Smooth muscle cell (in vitro differentiated cells): ENCODE results near the gene ATP2B3. TPM values are rescaled to one million over a fixed set of nuclear protein-coding genes. Genes with fewer than 3 reads are reported as not detected.

Experiments
- DNase-seq: peaks from one replicate; lab custom pipeline; 2025; ENCODE audit not compliant: unreplicated experiment; lab: John Stamatoyannopoulos, UW
- H2AFZ ChIP-seq: fragments of 200-600 bp; sonication (generic); 2 replicates; pipeline ENCODE4 v1.6.0; 2016; ENCODE audit warnings: antibody characterized with exemption, low read depth, mild to moderate bottlenecking
- H3F3A ChIP-seq: fragments of 200-600 bp; sonication (generic); 2 replicates; pipeline ENCODE4 v1.6.0; 2017; ENCODE audit warnings: antibody characterized with exemption, low read depth
- H3K27ac ChIP-seq: fragments of 200-600 bp; sonication (generic); 2 replicates; pipeline ENCODE4 v1.5.1; 2016; ENCODE audit warnings: low read depth, mild to moderate bottlenecking
- H3K27me3 ChIP-seq: fragments of 200-600 bp; sonication (generic); 2 replicates; pipeline ENCODE4 v1.6.1; 2016; ENCODE audit warnings: low read depth, mild to moderate bottlenecking
- H3K36me3 ChIP-seq: fragments of 200-600 bp; sonication (generic); 2 replicates; pipeline ENCODE4 v1.5.1; 2016; ENCODE audit warnings: low read depth
- H3K4me1 ChIP-seq: fragments of 200-600 bp; sonication (generic); 2 replicates; pipeline ENCODE4 v1.5.1; 2016; ENCODE audit warnings: low read depth
- H3K4me2 ChIP-seq: fragments of 200-600 bp; sonication (generic); 2 replicates; pipeline ENCODE4 v1.6.0; 2016; ENCODE audit warnings: mild to moderate bottlenecking
- H3K4me3 ChIP-seq: fragments of 200-600 bp; sonication (generic); 2 replicates; pipeline ENCODE4 v1.5.1; 2016; ENCODE audit warnings: mild to moderate bottlenecking
- H3K79me2 ChIP-seq: fragments of 200-600 bp; sonication (generic); 2 replicates; pipeline ENCODE4 v1.6.0; 2016; ENCODE audit warnings: low read depth, mild to moderate bottlenecking
- H3K9ac ChIP-seq: fragments of 200-600 bp; sonication (generic); 2 replicates; pipeline ENCODE4 v1.6.0; 2016; ENCODE audit warnings: low read depth
- H3K9me3 ChIP-seq: fragments of 200-600 bp; sonication (generic); replicated peaks from 2 replicates; pipeline ENCODE4 v1.5.1; 2016; ENCODE audit warnings: low read depth
- H4K20me1 ChIP-seq: fragments of 200-600 bp; sonication (generic); 2 replicates; pipeline ENCODE4 v1.6.0; 2016; ENCODE audit warnings: low read depth
- CTCF ChIP-seq: fragments of 200-600 bp; sonication (generic); IDR thresholded peaks from 2 replicates; pipeline ENCODE4 v1.5.1; 2017; ENCODE audit warnings: borderline replicate concordance, mild to moderate bottlenecking, antibody characterized with exemption; ENCODE audit not compliant: insufficient read depth, poor library complexity, severe bottlenecking
- WGBS: methylation state at CpG from one replicate; pipeline ENCODE4 v1.1.7; 2016; ENCODE audit warnings: low lambda C conversion rate; 5-methylcytosine and 5-hydroxymethylcytosine counted together
- polyA plus RNA-seq: library from polyadenylated mRNA; unstranded; fragments of >200 nt; fragmentation: Nextera tagmentation; extraction: Ambion mirVana; gene quantifications from 2 replicates; pipeline ENCODE4 v1.2.1, GENCODE V29; 2016
- total RNA-seq: library from RNA; depleted of rRNA; stranded (reverse); fragments of >200 nt; gene quantifications from 2 replicates; pipeline ENCODE4 v1.2.3, GENCODE V29; 2014

ATP2B3 gene
- total and polyA plus RNA-seq, 2 experiments from 2014 or later = 0.05 to 0.22 TPM

- Histone ChIP-seq H3K4me3 (no peak overlapping the region), H2AFZ (no peak overlapping the region), H3K79me2 (no peaks in the 10 kb centered on the region), H3K9ac (no peak overlapping the region), H4K20me1 (no peaks in the 10 kb centered on the region), H3K4me1 (no peaks in the 10 kb centered on the region), H3K4me2 (no peak overlapping the region), H3F3A (no peaks in the 10 kb centered on the region), H3K27me3 (peaks cover 12% of the 10 kb centered on the region), H3K27ac (no peak overlapping the region), H3K36me3 (no peaks in the 10 kb centered on the region), H3K9me3 (no peaks in the 10 kb centered on the region)
- 43% methylated on average over 37 of the region's 70 CpGs for WGBS
- no peak for TF ChIP-seq CTCF
- no peak for DNase-seq
Measured at GRCh38 chrX:153517946-153518834, 748 bp downstream of the ATP2B3 start.

GRCh38 chrX:153519569-153520286, 2.3 kb downstream of the ATP2B3 start:
- no peak overlapping the region for H3K9ac ChIP-seq
- no peaks in the 10 kb centered on the region for H3K9me3 ChIP-seq
- no peak overlapping the region for H3K4me2 ChIP-seq
- no peaks in the 10 kb centered on the region for H4K20me1 ChIP-seq
- H3K36me3 ChIP-seq = no peaks in the 10 kb centered on the region
- peaks cover 12% of the 10 kb centered on the region for H3K27me3 ChIP-seq
- no peak for TF ChIP-seq CTCF
- H3K27ac ChIP-seq = no peak overlapping the region
- H3F3A ChIP-seq = no peaks in the 10 kb centered on the region
- H3K4me3 ChIP-seq = no peak overlapping the region
- no peak overlapping the region for H2AFZ ChIP-seq
- no peak for DNase-seq
- H3K79me2 ChIP-seq = no peaks in the 10 kb centered on the region
- 80% methylated on average over 17 of the region's 21 CpGs for WGBS
- no peaks in the 10 kb centered on the region for H3K4me1 ChIP-seq

- no peaks in the 10 kb centered on the region for H4K20me1 ChIP-seq
- 76% methylated on average over 7 of the region's 7 CpGs for WGBS
- DNase-seq = no peak
- no peaks in the 10 kb centered on the region for H3F3A ChIP-seq
- H3K27ac ChIP-seq = no peak overlapping the region
- H3K36me3 ChIP-seq = no peaks in the 10 kb centered on the region
- H3K9ac ChIP-seq = no peak overlapping the region
- H3K4me1 ChIP-seq = no peaks in the 10 kb centered on the region
- no peak overlapping the region for H3K4me2 ChIP-seq
- H3K27me3 ChIP-seq = peaks cover 12% of the 10 kb centered on the region
- TF ChIP-seq CTCF = no peak
- no peaks in the 10 kb centered on the region for H3K9me3 ChIP-seq
- H3K4me3 ChIP-seq = no peak overlapping the region
- H2AFZ ChIP-seq = no peak overlapping the region
- H3K79me2 ChIP-seq = no peaks in the 10 kb centered on the region
Measured at GRCh38 chrX:153520287-153520917, 3.0 kb downstream of the ATP2B3 start.
